ENCODE measurements around the gene OR51E2. TPM values are rescaled to one million over a fixed set of nuclear protein-coding genes. Genes with fewer than 3 reads are reported as not detected.

OR51E2 gene
- total RNA-seq, 1 experiment from 2014 or later, result not detected

DNA sequence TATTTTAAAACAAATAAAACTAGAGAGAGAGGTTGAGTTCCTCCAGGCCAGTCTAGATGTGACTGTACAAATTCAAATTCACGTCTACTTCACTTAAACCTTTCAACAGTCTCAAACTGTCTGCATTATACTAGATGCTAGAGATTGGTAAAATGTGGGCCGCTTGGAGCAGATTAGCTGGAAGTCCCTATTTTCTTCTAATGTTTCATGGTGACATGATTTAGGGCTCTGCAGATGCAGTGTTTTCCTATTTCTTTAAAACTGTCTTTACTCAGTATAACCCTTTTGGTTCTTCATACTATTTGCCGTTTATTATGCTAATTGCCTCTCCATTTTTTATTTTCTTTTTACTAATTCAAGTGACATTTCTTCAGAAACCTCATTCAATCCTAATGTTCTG is 33.5 kb downstream of the OR51E2 start:
- DNase-seq (ENCODE audit: low read depth), result no peak

DNA sequence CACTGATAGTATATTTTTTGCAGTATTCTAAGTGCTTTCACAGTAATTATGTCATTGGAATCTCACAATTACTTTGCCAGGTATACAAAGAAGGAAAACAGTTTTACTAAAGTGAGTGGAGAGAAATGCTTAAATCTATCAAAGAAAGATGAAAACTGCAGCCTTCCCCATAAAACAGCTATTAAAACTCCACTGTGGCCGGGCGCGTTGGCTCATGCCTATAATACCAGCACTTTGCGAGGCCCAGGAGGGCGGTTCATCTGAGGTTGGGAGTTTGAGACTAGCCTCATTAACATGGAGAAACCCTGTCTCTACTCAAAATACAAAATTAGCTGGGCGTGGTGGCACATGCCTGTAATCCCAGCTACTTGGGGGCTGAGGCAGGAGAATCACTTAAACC is 34.8 kb downstream of the OR51E2 start:
- DNase-seq (ENCODE audit: low read depth), result no peak

DNA sequence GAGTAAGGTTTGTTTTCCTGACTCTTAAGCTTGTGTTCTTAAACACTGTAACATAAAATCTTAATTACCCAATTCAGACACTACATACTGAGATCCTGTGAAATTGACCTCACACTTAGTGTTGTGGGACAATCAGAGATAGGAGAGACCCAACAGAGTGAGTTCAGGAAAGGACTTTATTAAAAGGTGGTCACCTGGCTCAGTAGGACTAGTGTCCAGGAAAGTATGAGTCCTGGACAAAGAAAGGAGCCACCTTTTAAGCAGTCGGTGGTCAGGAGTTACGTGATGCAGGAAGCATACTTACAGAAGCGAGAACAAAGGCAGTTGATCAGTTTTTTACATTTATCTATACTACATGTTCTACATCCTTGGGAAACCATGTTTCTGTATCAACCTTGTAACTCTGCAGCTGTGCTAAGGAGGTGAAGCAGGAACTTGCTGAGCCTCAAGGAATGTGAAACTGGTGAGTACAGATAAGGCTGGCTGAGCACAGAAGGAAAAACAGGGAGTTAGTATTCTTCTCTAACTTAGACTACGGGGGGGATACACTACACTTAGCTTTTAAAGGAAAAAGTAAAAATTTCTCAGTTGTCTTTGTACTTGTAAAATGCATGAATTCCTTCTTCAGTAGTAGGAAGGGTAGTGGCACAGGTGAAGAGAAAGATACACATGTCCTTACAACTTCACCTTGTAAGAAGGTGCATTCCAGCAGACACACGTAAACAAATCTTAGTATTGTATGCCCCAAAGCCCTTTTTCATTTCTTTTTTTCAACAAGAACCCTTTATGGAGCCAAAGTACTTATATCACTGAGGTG is 38.8 kb downstream of the OR51E2 start:
- no peak for DNase-seq (ENCODE audit: low read depth)

- DNase-seq (ENCODE audit: low read depth), result no peak
Measured at GRCh38 chr11:4654635-4655369, 42.9 kb downstream of the OR51E2 start.

GRCh38 chr11:4647766-4648165 is 49.9 kb downstream of the OR51E2 start:
- no peak for DNase-seq (ENCODE audit: low read depth)

DNA sequence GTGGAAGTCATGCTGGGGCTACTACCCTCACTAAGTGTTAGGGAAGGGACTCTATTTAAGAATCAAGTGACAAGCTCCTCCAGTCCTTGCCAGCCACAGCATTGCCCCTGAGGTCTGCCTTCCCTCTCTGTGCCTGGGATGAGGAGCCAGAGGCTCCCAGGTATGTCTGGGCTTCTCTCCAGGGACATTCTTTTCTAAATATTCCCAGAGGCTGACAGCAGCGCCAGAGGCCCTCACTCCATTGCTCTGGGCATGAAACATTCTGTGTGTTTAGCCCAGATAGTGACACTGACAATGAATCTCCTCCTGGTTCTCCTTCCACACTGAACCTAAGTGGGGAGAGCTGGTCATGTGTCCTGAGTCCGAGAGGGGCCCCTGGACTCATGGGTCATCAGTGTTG is 51.7 kb downstream of the OR51E2 start:
- no peak for DNase-seq (ENCODE audit: low read depth)

GRCh38 chr11:4644233-4644632 is 53.4 kb downstream of the OR51E2 start:
- DNase-seq (ENCODE audit: low read depth), result no peak

- DNase-seq (ENCODE audit: low read depth), result no peak
Measured at GRCh38 chr11:4643682-4644081, 54.0 kb downstream of the OR51E2 start, which contains the start of gene OR51E1. OR51E1 (plus strand) TSS chr11:4643982; CDS start chr11:4652527, 8,545 bp downstream.

DNA sequence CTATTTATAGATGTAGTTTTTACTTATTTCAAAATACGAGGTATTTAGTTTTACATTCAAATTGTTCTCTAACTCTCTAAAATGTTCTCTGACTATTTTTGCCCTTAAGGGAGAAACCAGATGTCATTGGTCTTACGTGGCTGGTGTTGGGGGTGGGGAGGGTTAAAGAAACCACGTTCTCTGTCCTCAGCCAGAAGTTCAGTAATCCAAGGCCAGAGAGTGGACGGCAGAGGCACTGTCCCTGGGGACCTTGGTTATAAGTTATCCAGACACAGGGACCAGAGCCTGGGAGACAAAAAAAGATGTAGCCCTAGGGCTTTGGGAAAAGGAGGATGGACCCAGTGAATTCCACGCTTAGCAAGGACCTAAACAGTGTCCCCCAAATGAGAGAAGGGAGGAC is 54.6 kb downstream of the OR51E2 start:
- peak; percentile 16 for DNase-seq (ENCODE audit: low read depth)

GRCh38 chr11:4642043-4642442 is 55.6 kb downstream of the OR51E2 start:
- DNase-seq (ENCODE audit: low read depth), result no peak

DNA sequence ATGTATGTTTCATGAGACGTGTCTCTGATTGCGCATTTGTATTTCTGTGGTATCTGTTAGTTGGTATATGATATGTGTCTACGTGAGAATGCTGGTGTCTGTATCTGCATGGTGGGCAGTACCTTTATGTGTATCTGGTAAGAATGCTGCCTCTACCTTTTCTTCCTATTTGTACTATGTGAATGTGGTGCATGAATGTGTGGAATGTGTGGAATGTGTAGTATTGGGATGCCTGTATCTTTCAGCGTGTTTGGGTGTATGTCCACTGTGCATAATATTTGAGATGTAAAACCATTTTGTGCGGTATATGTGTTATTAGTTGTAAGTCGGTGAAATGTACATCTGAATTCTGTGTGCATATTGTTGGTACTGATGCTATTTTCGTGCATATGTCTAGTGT is 56.2 kb downstream of the OR51E2 start:
- DNase-seq (ENCODE audit: low read depth), result no peak

- no peak for DNase-seq (ENCODE audit: low read depth)
Measured at GRCh38 chr11:4639931-4640330, 57.7 kb downstream of the OR51E2 start.

DNA sequence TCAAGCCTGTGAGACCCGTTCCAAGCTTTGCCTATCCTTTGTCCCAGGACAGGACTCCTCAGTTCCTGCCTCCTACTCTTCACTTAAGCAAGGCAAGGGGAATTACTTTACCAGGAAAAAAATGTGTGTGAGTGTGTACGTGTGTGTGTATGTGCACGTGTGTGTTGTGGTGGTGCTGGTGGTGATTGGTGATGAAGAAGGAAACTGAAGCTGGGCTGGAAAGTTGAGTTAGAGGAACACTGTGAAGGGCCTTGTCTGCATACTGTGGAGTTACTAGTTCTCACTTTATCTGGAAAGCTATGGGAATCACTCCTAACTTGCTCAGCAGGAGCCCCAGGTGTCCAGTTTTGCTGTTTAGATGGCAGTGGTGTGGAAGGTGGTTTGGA is 60.0 kb downstream of the OR51E2 start:
- no peak for DNase-seq (ENCODE audit: low read depth)

GRCh38 chr11:4636962-4637661 is 60.5 kb downstream of the OR51E2 start, which contains the start of gene OR51D1:
OR51D1 (plus strand) TSS chr11:4637477; CDS start chr11:4639791, 2,314 bp downstream.
- DNase-seq (ENCODE audit: low read depth), result peak; percentile 48

DNA sequence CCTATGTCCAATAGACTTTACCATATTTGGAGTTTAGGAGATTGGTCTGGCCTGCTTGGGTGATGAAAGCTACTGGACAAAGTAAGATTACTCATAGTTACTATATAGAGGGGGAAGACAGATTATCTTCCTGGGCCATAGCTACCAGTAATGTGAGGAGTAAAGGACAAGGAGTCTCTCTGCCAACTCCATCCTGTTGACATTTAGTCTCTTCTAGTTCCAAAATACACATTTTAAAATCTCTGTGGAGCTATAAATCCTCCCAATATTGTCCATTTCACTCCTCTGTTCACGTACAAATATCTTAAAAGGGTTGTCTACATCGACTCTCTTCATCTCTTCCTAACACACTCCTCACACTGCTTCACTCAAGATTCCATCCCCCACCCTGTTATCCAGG is 61.5 kb downstream of the OR51E2 start:
- DNase-seq (ENCODE audit: low read depth), result no peak

Other genes with a start within 250 kb of the OR51E2 start
- gene OR52K2, start 248.6 kb downstream of the OR51E2 start, total RNA-seq (2014; rRNA removed; shearing (Covaris generic)), result not detected in 2 replicates
- not detected in 2 replicates for gene OR52K1, start 215.2 kb downstream of the OR51E2 start, total RNA-seq (2014; rRNA removed; shearing (Covaris generic))
- gene OR52M1, start 152.7 kb downstream of the OR51E2 start, total RNA-seq (2014; rRNA removed; shearing (Covaris generic)), result not detected in 2 replicates
- gene OR52I2, start 116.1 kb downstream of the OR51E2 start, total RNA-seq (2014; rRNA removed; shearing (Covaris generic)), result not detected in 2 replicates
- not detected in 2 replicates for gene OR52I1, start 103.8 kb downstream of the OR51E2 start, total RNA-seq (2014; rRNA removed; shearing (Covaris generic))
- 4.9 and 5.4 TPM in 2 replicates for gene TRIM68, start 89.6 kb downstream of the OR51E2 start, total RNA-seq (2014; rRNA removed; shearing (Covaris generic))
- gene OR51D1, start 60.4 kb downstream of the OR51E2 start, total RNA-seq (2014; rRNA removed; shearing (Covaris generic)), result not detected in 2 replicates
- not detected in 2 replicates for gene OR51E1, start 53.9 kb downstream of the OR51E2 start, total RNA-seq (2014; rRNA removed; shearing (Covaris generic))
- gene MMP26, start 6.9 kb upstream of the OR51E2 start, total RNA-seq (2014; rRNA removed; shearing (Covaris generic)), result not detected in 2 replicates
- gene OR51F1, start 72.1 kb upstream of the OR51E2 start, total RNA-seq (2014; rRNA removed; shearing (Covaris generic)), result not detected in 2 replicates
- gene OR52R1, start 106.5 kb upstream of the OR51E2 start, total RNA-seq (2014; rRNA removed; shearing (Covaris generic)), result not detected in 2 replicates
- gene OR51F2, start 123.5 kb upstream of the OR51E2 start, total RNA-seq (2014; rRNA removed; shearing (Covaris generic)), result not detected in 2 replicates
- not detected in 2 replicates for gene OR51S1, start 151.4 kb upstream of the OR51E2 start, total RNA-seq (2014; rRNA removed; shearing (Covaris generic))
- not detected in 2 replicates for gene OR51T1, start 184.0 kb upstream of the OR51E2 start, total RNA-seq (2014; rRNA removed; shearing (Covaris generic))
- not detected in 2 replicates for gene OR51A7, start 205.9 kb upstream of the OR51E2 start, total RNA-seq (2014; rRNA removed; shearing (Covaris generic))
- gene OR51G2, start 221.5 kb upstream of the OR51E2 start, total RNA-seq (2014; rRNA removed; shearing (Covaris generic)), result not detected in 2 replicates
- gene OR51G1, start 226.5 kb upstream of the OR51E2 start, total RNA-seq (2014; rRNA removed; shearing (Covaris generic)), result not detected in 2 replicates
- gene OR51A4, start 249.8 kb upstream of the OR51E2 start, total RNA-seq (2014; rRNA removed; shearing (Covaris generic)), result not detected in 2 replicates